ENCODE results near the gene LRTM2. TPM values are rescaled to one million over a fixed set of nuclear protein-coding genes. Genes with fewer than 3 reads are reported as not detected.

The LRTM2 gene
- total RNA-seq, 4 donors from 2014 or later: 0.26 TPM; not detected in 3

- DNase-seq (ENCODE audit: low spot score in 2 of 2): no peak
- H3K9me3 ChIP-seq: no peaks in the 10 kb centered on the region
- H3K4me3 ChIP-seq: no peak overlapping the region
- H3K36me3 ChIP-seq: no peaks in the 10 kb centered on the region
- H3K27ac ChIP-seq: no peak overlapping the region
- H3K27me3 ChIP-seq: peaks cover 15% of the 10 kb centered on the region
- no peaks in the 10 kb centered on the region for H3K4me1 ChIP-seq
- whole genome bisulfite sequencing: 86% methylated on average over 7 of the region's 8 CpGs
- TF ChIP-seq POLR2A (IDR thresholded peaks at IDR 0.05) (no peak), POLR2AphosphoS5 (IDR thresholded peaks at IDR 0.05) (no peak), CTCF (IDR thresholded peaks at IDR 0.05) (no peak)
These were observed 60.9 kb downstream of the LRTM2 start for GRCh38 chr12:1881301-1881700.

DNA sequence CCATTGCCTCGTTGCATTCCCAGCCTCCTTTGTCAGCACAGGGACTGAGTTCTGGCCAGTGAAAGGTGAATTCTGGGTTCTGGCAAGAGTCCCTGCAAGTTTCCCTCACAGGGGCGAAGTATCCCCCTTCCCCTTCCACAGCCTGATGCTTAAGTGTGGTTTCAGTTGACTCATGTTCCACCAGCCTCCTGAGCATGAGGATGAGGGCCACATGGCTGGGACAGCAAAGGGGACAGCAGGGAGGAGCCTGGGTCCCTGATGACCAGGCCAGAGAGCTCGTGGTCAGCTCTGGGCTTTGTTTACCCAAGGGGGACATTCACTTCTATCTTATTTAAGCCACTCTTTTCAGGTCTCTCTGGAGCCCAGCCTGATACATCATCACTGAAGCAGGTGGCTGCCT lies 61.6 kb downstream of the LRTM2 start:
- 70% methylated on average over 1 of the region's 3 CpGs for WGBS
- H3K27ac ChIP-seq: no peak overlapping the region
- no peak overlapping the region for H3K4me3 ChIP-seq
- no peak for DNase-seq (ENCODE audit: low spot score in 2 of 2)
- TF ChIP-seq CTCF (IDR thresholded peaks at IDR 0.05) (no peak), POLR2AphosphoS5 (IDR thresholded peaks at IDR 0.05) (no peak), POLR2A (IDR thresholded peaks at IDR 0.05) (no peak), EP300 (IDR thresholded peaks at IDR 0.05) (no peak)
- no peaks in the 10 kb centered on the region for H3K9me3 ChIP-seq
- no peaks in the 10 kb centered on the region for H3K36me3 ChIP-seq
- H3K27me3 ChIP-seq: peaks cover 11% of the 10 kb centered on the region
- H3K4me1 ChIP-seq: no peaks in the 10 kb centered on the region

GRCh38 chr12:1882405-1882804 lies 62.0 kb downstream of the LRTM2 start:
- peaks cover 11% of the 10 kb centered on the region for H3K27me3 ChIP-seq
- 86% methylated on average over 8 of the region's 8 CpGs for WGBS
- no peak for DNase-seq (ENCODE audit: low spot score in 2 of 2)
- H3K4me1 ChIP-seq: no peaks in the 10 kb centered on the region
- TF ChIP-seq EP300 (IDR thresholded peaks at IDR 0.05) (no peak), CTCF (IDR thresholded peaks at IDR 0.05) (no peak), POLR2A (IDR thresholded peaks at IDR 0.05) (no peak), POLR2AphosphoS5 (IDR thresholded peaks at IDR 0.05) (no peak)
- H3K27ac ChIP-seq: no peak overlapping the region
- no peaks in the 10 kb centered on the region for H3K9me3 ChIP-seq
- H3K36me3 ChIP-seq: no peaks in the 10 kb centered on the region
- no peak overlapping the region for H3K4me3 ChIP-seq

DNA sequence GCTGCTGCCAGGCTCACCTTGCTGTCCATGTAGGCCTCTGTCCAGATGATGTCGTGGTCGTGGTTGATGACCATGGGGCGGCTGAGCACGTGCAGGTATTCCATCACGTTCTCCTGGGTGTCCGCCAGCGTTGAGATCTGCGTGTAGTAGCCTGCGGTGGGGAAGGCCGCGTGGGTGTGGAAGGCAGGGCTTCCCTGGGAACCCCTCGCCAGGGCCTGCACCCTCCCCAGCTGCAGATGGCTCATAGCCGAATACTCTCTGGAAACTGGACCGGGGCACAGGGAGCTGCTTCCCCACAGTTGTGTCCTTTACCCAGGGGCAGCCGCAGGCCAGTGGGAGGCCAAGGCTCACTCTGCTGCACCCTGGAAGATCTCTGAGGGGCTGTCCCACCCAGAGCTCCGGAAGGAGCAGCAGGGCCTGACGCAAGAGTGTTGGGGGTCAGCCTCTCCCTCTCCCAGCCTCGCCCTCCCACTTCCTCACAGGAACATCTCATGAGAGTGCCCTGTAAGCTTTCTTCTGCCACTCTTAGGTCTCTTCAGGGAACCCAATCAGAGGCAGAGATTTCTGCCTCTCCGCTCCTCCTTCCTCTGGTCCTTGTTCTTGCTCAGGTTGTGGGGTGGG lies 62.6 kb downstream of the LRTM2 start:
- Histone ChIP-seq H3K4me1 (no peaks in the 10 kb centered on the region), H3K9me3 (no peaks in the 10 kb centered on the region), H3K27me3 (peaks cover 10% of the 10 kb centered on the region), H3K36me3 (no peaks in the 10 kb centered on the region), H3K4me3 (no peak overlapping the region), H3K27ac (no peak overlapping the region)
- TF ChIP-seq EP300 (IDR thresholded peaks at IDR 0.05) (no peak), CTCF (IDR thresholded peaks at IDR 0.05) (no peak), POLR2AphosphoS5 (IDR thresholded peaks at IDR 0.05) (no peak), POLR2A (IDR thresholded peaks at IDR 0.05) (no peak)
- WGBS: 80% methylated on average over 10 of the region's 19 CpGs
- peak in 1 of 2 donors; percentile 73 for DNase-seq (ENCODE audit: low spot score in 2 of 2)

GRCh38 chr12:1883513-1883912 lies 63.1 kb downstream of the LRTM2 start:
- Histone ChIP-seq H3K4me3 (no peak overlapping the region), H3K4me1 (no peaks in the 10 kb centered on the region), H3K9me3 (no peaks in the 10 kb centered on the region), H3K36me3 (no peaks in the 10 kb centered on the region), H3K27ac (no peak overlapping the region), H3K27me3 (peaks cover 10% of the 10 kb centered on the region)
- no peak for DNase-seq (ENCODE audit: low spot score in 2 of 2)
- 89% methylated on average over 8 of the region's 8 CpGs for WGBS
- TF ChIP-seq CTCF (IDR thresholded peaks at IDR 0.05) (no peak), POLR2AphosphoS5 (IDR thresholded peaks at IDR 0.05) (no peak), EP300 (IDR thresholded peaks at IDR 0.05) (no peak), POLR2A (IDR thresholded peaks at IDR 0.05) (no peak)
